ENCODE results near the gene CITED1.
"Not testable (repeated sequence)": the region's sequence is repeated elsewhere in the genome, so short reads cannot be mapped to it uniquely, and the experiment has no call there.

Gene CITED1

GRCh38 chrX:72305286-72306084 is at the start of gene CITED1:
Gene CITED1, minus strand, starts transcription at chrX:72305914. Its CDS starts 3,045 bp downstream, at chrX:72302869.
- DNase-seq: no peak

- no peak for DNase-seq
These were observed 47.1 kb upstream of the CITED1 start for GRCh38 chrX:72352786-72353185.

- DNase-seq: no peak
These were observed 46.1 kb upstream of the CITED1 start for GRCh38 chrX:72351606-72352334.

GRCh38 chrX:72349190-72349589 is 43.5 kb upstream of the CITED1 start:
- DNase-seq: no peak

- no peak for DNase-seq
These were observed 42.7 kb upstream of the CITED1 start for GRCh38 chrX:72348247-72348979.

GRCh38 chrX:72347366-72347765 is 41.7 kb upstream of the CITED1 start:
- DNase-seq: no peak

GRCh38 chrX:72346302-72346949 is 40.7 kb upstream of the CITED1 start:
- no peak for DNase-seq

- no peak for DNase-seq
These were observed 34.9 kb upstream of the CITED1 start for GRCh38 chrX:72340626-72341025.

GRCh38 chrX:72340041-72340440 is 34.3 kb upstream of the CITED1 start:
- no peak for DNase-seq

GRCh38 chrX:72330131-72330530 is 24.4 kb upstream of the CITED1 start:
- no peak for DNase-seq

GRCh38 chrX:72326605-72327300 is 21.0 kb upstream of the CITED1 start:
- no peak for DNase-seq

GRCh38 chrX:72319651-72320050 is 13.9 kb upstream of the CITED1 start:
- not testable (repeated sequence) for DNase-seq

- no peak for DNase-seq
These were observed 11.4 kb upstream of the CITED1 start for GRCh38 chrX:72317139-72317538.

- no peak for DNase-seq
These were observed 10.8 kb upstream of the CITED1 start for GRCh38 chrX:72316408-72317110.

- no peak for DNase-seq
These were observed 9.2 kb upstream of the CITED1 start for GRCh38 chrX:72314881-72315280.

GRCh38 chrX:72313707-72314641 is 8.3 kb upstream of the CITED1 start:
- DNase-seq: no peak

GRCh38 chrX:72312311-72312940 is 6.7 kb upstream of the CITED1 start:
- no peak for DNase-seq

GRCh38 chrX:72309297-72310071 is 3.8 kb upstream of the CITED1 start:
- no peak for DNase-seq

Measured in NCI-H226 (cell line).